GM12874 (cell line): ENCODE measurements around the gene SIRT3.

Experiments
- TF ChIP-seq, protein P1 (sequence below): IDR thresholded peaks from 2 replicates; pipeline ENCODE4 v1.5.1; 2011; ENCODE audit warnings: low read depth, mild to moderate bottlenecking, control low read depth, low read length, moderate library complexity; ENCODE audit not compliant: insufficient read depth

Gene SIRT3

DNA sequence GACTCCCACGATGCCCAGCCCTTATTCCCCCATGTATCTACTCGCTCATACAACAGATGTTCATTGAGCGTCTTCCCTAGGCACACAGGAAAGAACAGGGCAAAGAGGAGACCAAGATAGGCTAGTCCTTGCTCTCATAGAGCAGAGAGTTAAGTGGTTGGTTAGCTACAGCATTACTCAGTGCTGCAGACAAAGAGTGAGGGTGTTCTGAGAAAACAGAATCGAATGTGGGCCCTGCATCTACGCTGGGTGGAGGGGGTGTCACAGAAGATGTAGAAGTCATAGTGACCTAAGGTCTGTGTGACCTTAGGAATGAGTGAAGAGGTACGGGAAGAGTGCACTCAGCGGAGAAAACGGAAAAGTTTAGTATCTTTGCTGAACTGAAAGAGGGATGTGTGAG lies 12.9 kb upstream of the SIRT3 start:
- TF ChIP-seq, protein P1, sequence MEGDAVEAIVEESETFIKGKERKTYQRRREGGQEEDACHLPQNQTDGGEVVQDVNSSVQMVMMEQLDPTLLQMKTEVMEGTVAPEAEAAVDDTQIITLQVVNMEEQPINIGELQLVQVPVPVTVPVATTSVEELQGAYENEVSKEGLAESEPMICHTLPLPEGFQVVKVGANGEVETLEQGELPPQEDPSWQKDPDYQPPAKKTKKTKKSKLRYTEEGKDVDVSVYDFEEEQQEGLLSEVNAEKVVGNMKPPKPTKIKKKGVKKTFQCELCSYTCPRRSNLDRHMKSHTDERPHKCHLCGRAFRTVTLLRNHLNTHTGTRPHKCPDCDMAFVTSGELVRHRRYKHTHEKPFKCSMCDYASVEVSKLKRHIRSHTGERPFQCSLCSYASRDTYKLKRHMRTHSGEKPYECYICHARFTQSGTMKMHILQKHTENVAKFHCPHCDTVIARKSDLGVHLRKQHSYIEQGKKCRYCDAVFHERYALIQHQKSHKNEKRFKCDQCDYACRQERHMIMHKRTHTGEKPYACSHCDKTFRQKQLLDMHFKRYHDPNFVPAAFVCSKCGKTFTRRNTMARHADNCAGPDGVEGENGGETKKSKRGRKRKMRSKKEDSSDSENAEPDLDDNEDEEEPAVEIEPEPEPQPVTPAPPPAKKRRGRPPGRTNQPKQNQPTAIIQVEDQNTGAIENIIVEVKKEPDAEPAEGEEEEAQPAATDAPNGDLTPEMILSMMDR: no peak

DNA sequence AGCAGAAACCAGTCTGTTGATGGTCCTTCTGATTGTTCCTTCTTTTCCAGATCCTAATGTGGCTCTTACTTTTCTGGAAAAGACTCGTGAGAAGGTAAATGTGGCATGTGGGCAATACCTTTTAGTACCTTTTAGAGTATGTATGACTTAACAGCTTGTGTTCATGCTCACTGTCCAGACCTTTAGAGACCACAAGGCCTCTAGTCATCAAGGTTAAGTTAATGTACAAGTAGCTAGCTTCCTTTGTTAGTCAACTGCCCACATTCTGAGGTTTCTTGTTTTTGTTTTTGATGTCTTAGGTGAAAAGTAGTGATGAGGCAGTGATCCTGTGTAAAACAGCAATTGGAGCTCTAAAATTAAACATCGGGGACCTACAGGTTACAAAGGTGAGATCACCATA lies 8.2 kb upstream of the SIRT3 start:
- TF ChIP-seq, protein P1: no peak

- TF ChIP-seq, protein P1: no peak
These were observed 5.5 kb upstream of the SIRT3 start for GRCh38 chr11:241634-242033.

GRCh38 chr11:240315-240714 lies 4.2 kb upstream of the SIRT3 start:
- TF ChIP-seq, protein P1: no peak

DNA sequence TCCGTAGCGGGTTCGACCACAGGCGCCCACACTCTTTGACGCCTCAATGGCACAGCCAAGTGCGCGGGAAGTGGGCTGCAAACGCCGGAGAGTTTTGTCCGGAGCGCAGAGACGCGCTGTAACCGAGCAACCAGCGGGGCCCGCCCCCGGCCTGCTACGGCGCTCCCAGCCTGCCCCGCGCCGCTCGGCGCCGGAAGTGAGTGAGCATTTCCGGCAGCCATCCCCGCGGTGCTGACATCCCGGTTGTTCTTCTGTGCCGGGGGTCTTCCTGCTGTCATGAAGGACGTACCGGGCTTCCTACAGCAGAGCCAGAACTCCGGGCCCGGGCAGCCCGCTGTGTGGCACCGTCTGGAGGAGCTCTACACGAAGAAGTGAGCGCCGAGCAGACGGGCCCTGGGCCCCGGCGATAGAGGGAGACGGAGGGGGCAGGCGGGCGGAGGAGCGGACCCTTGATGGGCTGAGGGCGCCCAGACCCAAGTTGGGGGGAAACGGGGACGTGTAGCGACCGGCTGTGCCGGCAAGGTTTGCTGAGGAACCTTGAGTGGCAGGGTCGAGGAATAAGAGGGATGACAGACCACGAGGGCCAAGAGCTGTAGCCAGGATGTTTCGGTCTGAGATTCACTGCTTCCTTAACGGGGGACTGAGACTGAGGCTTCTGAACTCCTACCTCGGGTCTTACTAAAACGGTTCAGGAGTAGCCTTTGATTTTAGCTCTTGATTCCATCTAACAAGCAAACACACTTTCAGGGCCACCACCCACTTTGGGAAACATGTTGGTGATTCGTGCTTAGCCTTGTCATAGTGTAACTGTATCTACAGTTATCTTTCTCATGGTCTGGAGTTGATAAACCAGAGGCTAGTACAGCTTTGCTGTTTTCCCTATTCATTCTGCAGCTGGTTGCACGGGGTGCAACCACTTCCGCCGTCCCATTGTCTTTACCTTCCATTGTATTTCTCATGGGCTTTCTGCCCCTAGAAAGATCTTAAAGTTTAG lies 929 bp upstream of the SIRT3 start, which contains the start of gene PSMD13:
TSS of gene PSMD13 (plus strand) at position 203 of the 994 bp plus-strand sequence. CDS start at position 277, 74 bp downstream.
- TF ChIP-seq, protein P1: no peak

- TF ChIP-seq, protein P1: no peak
These were observed 539 bp downstream of the SIRT3 start for GRCh38 chr11:235609-235996.

- TF ChIP-seq, protein P1: no peak
These were observed 962 bp downstream of the SIRT3 start for GRCh38 chr11:235180-235579.
